Measurements from ENCODE around the gene FITM1.

DNA sequence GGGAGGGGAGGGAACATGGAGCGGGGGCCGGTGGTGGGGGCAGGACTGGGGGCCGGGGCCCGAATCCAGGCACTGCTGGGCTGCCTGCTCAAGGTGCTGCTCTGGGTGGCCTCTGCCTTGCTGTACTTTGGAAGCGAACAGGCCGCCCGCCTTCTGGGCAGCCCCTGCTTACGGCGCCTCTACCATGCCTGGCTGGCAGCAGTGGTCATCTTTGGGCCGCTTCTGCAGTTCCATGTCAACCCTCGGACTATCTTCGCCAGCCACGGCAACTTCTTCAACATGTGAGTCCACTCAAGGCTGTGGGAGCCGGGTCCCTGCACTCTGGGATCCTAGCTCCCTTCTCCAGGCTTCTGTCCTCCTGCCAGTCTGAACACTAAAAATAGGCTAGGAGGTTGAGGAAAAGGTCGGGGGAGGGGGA is 1.1 kb downstream of the FITM1 start:
- TF ChIP-seq, protein P1, sequence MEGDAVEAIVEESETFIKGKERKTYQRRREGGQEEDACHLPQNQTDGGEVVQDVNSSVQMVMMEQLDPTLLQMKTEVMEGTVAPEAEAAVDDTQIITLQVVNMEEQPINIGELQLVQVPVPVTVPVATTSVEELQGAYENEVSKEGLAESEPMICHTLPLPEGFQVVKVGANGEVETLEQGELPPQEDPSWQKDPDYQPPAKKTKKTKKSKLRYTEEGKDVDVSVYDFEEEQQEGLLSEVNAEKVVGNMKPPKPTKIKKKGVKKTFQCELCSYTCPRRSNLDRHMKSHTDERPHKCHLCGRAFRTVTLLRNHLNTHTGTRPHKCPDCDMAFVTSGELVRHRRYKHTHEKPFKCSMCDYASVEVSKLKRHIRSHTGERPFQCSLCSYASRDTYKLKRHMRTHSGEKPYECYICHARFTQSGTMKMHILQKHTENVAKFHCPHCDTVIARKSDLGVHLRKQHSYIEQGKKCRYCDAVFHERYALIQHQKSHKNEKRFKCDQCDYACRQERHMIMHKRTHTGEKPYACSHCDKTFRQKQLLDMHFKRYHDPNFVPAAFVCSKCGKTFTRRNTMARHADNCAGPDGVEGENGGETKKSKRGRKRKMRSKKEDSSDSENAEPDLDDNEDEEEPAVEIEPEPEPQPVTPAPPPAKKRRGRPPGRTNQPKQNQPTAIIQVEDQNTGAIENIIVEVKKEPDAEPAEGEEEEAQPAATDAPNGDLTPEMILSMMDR (IDR thresholded peaks at IDR 0.05; ENCODE audit: low read length), result no peak
- no peak for TF ChIP-seq EZH2 (IDR thresholded peaks at IDR 0.05; ENCODE audit: borderline replicate concordance, low read length)
